ENCODE measurements around the gene PDK2. TPM values are rescaled to one million over a fixed set of nuclear protein-coding genes. Genes with fewer than 3 reads are reported as not detected.

PDK2 gene
- total and polyA plus RNA-seq, 5 donors from 2014 or later, result 25.2 to 65.2 (median 48.0) TPM

DNA sequence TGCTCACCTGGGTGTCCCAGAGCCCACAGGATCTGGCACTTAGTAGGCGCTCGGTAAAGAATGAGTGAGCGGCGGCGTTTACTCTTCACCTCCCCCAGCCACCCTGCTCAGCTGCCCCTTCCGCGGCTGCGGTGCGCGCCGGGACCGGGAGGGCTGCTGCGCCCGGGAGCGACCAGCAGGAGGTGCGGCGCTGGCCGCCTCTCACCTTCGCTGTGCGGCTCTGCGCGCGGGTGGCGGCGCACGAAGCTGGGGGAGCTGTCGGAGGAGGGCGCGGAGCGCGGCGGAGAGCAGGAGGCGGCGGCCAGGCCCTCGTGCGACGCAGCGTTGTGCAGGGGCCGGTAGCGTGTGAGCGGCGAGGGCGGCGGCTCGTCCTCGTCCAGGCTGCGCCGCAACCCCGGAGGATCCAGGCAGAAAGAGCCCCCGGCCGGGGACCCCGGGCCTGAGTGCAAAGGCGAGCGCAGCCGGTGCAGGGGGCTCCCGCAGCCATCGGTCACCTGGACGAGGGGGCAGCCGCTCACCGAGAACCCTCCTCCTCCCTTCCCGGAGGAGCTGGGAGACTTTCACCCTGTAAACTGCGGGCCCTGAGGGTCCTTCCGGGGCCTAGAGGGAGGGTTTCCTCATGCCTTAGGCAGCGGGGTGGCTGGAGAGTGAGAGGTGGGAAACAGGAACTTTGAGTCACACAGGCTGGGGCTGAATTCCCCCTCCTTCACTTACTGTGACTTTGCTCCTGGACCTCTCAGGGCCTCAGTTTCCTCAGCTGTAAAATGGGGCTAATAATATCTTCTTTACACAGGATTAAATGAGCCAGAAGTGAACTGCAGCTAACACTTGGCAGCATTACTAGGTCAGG, 22.3 kb downstream of the PDK2 start:
- H3K27ac ChIP-seq (ENCODE audit: insufficient read depth, low read length, poor library complexity, severe bottlenecking), result no peak overlapping the region
- DNase-seq, result peak; percentile 21 to 71 (median 50)
- H3K27me3 Mint-ChIP-seq, result peaks cover 71% of the 10 kb centered on the region
- H3K36me3 Mint-ChIP-seq, result no peaks in the 10 kb centered on the region
- H3K4me3 ChIP-seq (ENCODE audit: low read depth, low read length), result no peak overlapping the region
- peaks cover 0 to 12% (median 8%) of the 10 kb centered on the region in 4 donors for H3K4me1 Mint-ChIP-seq
- no peaks in the 10 kb centered on the region for H3K36me3 ChIP-seq (ENCODE audit: control insufficient read depth, insufficient read depth, low read length)
- peak; percentile 88 for ATAC-seq (ENCODE audit: low read depth in 2 of 2)
- no peaks in the 10 kb centered on the region for H3K9me3 ChIP-seq (ENCODE audit: control insufficient read depth in 2 of 2, low read length in 2 of 2)
- H3K27me3 ChIP-seq (ENCODE audit: control insufficient read depth, insufficient read depth, low read length), result peaks cover 20% of the 10 kb centered on the region
- peak overlapping the region in 1 of 4 donors; percentile 52 for H3K4me3 Mint-ChIP-seq
- H3K4me1 ChIP-seq (ENCODE audit: control insufficient read depth, insufficient read depth, low read length, poor library complexity, severe bottlenecking), result peaks cover 7% of the 10 kb centered on the region
- peaks cover 0 to 4% (median 0%) of the 10 kb centered on the region in 7 donors for H3K9me3 Mint-ChIP-seq
- no peak overlapping the region for H3K27ac Mint-ChIP-seq

DNA sequence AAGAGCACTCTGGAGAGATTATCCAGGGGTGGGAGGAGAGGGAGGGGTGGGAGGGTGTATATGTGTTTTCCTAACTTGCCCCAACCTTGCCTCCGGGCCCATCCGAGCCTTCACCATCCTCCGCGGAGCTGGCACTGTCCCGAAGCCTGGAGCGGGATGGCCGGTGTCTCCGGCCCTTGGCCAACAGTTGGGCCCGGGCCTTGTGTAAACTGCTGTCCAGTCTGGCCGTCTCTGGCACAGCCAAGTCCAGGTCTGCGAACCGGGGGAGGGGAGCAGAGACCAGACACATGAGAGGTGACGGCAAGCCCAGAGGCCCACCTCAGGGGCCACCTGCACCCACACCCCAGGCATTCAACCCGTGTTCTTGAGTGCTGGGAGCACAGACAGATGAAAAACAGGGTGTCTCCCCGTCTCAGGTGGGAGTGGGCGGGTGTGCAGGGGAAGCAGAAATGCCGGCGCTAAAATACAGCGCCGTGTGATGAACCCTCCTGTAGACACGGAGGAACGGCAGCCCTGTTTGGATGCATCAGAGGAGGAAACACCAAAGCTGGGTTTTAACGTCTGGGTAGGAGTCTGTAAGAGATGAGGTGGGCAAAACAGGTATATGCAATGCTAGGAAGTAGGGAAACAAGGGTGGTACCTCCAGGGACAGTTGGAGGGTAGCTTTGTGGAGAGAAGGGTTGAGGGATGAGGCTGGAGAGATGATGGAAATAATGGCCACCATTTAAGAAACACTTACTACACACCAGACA, 23.1 kb downstream of the PDK2 start:
- DNase-seq, result no peak
- H3K4me1 ChIP-seq (ENCODE audit: control insufficient read depth, insufficient read depth, low read length, poor library complexity, severe bottlenecking), result peaks cover 7% of the 10 kb centered on the region
- H3K4me3 ChIP-seq (ENCODE audit: low read depth, low read length), result no peak overlapping the region
- H3K27me3 Mint-ChIP-seq, result peaks cover 79% of the 10 kb centered on the region
- H3K4me1 Mint-ChIP-seq, result peaks cover 0 to 12% (median 8%) of the 10 kb centered on the region in 4 donors
- H3K9me3 ChIP-seq (ENCODE audit: control insufficient read depth in 2 of 2, low read length in 2 of 2), result no peaks in the 10 kb centered on the region
- H3K36me3 Mint-ChIP-seq, result no peaks in the 10 kb centered on the region
- H3K27ac Mint-ChIP-seq, result peak overlapping the region in 1 of 3 donors; percentile 5
- H3K4me3 Mint-ChIP-seq, result no peak overlapping the region
- ATAC-seq (ENCODE audit: low read depth in 2 of 2), result no peak
- peaks cover 20% of the 10 kb centered on the region for H3K27me3 ChIP-seq (ENCODE audit: control insufficient read depth, insufficient read depth, low read length)
- H3K9me3 Mint-ChIP-seq, result peaks cover 0 to 4% (median 0%) of the 10 kb centered on the region in 7 donors
- no peaks in the 10 kb centered on the region for H3K36me3 ChIP-seq (ENCODE audit: control insufficient read depth, insufficient read depth, low read length)
- H3K27ac ChIP-seq (ENCODE audit: insufficient read depth, low read length, poor library complexity, severe bottlenecking), result no peak overlapping the region

DNA sequence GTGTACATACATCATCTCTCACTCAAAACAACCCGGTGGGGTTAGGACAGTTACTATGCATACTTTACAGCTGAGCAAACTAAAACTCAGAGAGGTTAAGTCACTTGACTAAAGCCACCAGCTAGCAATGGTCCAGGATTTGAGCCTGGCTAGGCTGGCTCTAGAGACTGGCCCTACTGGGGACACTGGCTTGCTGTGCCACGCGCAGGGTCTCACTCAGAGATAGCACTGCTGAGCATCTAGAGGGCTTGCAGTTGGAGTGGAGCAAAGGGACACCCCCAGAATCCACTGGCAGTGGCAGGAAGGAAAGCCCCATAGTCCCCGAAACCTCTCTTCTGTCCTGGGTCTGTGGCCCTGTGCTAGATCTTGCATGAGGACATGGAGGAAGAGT, 23.7 kb downstream of the PDK2 start:
- H3K27ac Mint-ChIP-seq, result no peak overlapping the region
- Histone ChIP-seq H3K27me3 (ENCODE audit: control insufficient read depth, insufficient read depth, low read length) (peaks cover 20% of the 10 kb centered on the region), H3K4me3 (ENCODE audit: low read depth, low read length) (no peak overlapping the region), H3K27ac (ENCODE audit: insufficient read depth, low read length, poor library complexity, severe bottlenecking) (no peak overlapping the region), H3K36me3 (ENCODE audit: control insufficient read depth, insufficient read depth, low read length) (no peaks in the 10 kb centered on the region), H3K9me3 (ENCODE audit: control insufficient read depth in 2 of 2, low read length in 2 of 2) (no peaks in the 10 kb centered on the region), H3K4me1 (ENCODE audit: control insufficient read depth, insufficient read depth, low read length, poor library complexity, severe bottlenecking) (peaks cover 7% of the 10 kb centered on the region)
- DNase-seq (no peak), ATAC-seq (ENCODE audit: low read depth in 2 of 2) (no peak)
- peaks cover 0 to 12% (median 8%) of the 10 kb centered on the region in 4 donors for H3K4me1 Mint-ChIP-seq
- H3K36me3 Mint-ChIP-seq, result no peaks in the 10 kb centered on the region
- peaks cover 0 to 4% (median 0%) of the 10 kb centered on the region in 7 donors for H3K9me3 Mint-ChIP-seq
- peaks cover 79% of the 10 kb centered on the region for H3K27me3 Mint-ChIP-seq
- H3K4me3 Mint-ChIP-seq, result peak overlapping the region in 1 of 4 donors; percentile 31

DNA sequence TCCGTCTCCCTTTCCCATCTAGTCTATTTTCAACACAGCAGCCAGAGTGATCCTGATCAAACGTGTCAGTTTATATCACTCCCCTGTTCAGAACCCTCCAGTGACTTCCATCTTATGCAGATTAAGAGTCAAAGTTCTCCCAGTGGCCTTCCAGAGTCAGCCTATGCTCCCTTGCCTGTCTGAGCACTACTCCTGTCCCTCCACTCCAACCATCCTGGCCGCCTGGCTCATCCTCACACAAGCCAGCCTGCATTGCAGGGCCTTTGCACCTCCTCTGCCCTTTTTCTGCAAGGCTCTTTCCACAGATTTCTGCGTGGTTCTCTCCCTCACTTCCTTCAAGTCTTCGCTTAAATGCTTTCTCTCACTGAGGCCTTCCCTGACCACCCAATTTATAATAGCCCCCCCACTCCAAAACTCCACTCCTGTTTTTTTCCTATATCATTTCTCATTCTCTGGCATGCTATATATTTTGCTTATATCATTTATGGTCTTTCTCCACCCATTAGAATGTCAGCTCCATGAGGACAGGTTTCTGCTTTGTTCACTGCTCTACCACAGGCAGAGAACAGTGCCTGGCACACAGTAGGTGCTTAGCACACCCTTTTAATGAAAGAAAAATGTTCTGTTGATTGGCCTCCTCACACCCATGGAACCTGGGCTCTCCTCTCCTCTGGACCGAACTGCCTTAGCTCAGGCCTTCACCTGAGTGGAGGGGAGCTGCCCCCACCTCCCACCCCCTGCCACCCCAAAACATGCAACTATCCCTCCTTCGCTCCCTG, 25.5 kb downstream of the PDK2 start:
- no peaks in the 10 kb centered on the region for H3K9me3 ChIP-seq (ENCODE audit: control insufficient read depth in 2 of 2, low read length in 2 of 2)
- no peak for ATAC-seq (ENCODE audit: low read depth in 2 of 2)
- no peaks in the 10 kb centered on the region for H3K36me3 ChIP-seq (ENCODE audit: control insufficient read depth, insufficient read depth, low read length)
- Mint-ChIP-seq H3K36me3 (no peaks in the 10 kb centered on the region), H3K9me3 (peaks cover 0 to 4% (median 0%) of the 10 kb centered on the region in 7 donors), H3K4me1 (peaks cover 0 to 9% (median 4%) of the 10 kb centered on the region in 4 donors), H3K27ac (no peak overlapping the region), H3K27me3 (peaks cover 68% of the 10 kb centered on the region), H3K4me3 (no peak overlapping the region)
- H3K4me3 ChIP-seq (ENCODE audit: low read depth, low read length), result no peak overlapping the region
- no peak overlapping the region for H3K27ac ChIP-seq (ENCODE audit: insufficient read depth, low read length, poor library complexity, severe bottlenecking)
- peaks cover 20% of the 10 kb centered on the region for H3K27me3 ChIP-seq (ENCODE audit: control insufficient read depth, insufficient read depth, low read length)
- no peak for DNase-seq
- peaks cover 7% of the 10 kb centered on the region for H3K4me1 ChIP-seq (ENCODE audit: control insufficient read depth, insufficient read depth, low read length, poor library complexity, severe bottlenecking)

DNA sequence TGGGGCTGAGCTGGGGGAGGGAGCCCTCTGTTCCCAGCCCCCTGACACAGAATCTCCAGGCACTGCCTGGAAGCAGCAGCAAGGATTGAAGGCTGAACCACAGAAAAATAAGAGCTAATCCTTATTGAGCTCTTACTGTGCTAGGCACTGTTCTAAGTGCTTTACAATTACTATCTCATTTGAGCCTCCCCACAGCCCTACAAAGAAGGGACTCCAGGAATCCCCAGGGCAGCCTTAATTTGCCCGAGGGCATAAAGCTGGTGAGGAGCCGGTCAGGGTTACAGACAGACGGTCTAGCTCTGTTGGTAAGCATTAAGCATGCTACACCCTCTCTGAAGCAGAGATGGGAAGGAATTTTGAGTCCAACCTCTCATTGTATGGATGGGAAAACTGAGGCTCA, 27.8 kb downstream of the PDK2 start:
- no peak overlapping the region for H3K4me3 Mint-ChIP-seq
- DNase-seq (no peak), ATAC-seq (ENCODE audit: low read depth in 2 of 2) (no peak)
- Histone ChIP-seq H3K4me3 (ENCODE audit: low read depth, low read length) (no peak overlapping the region), H3K9me3 (ENCODE audit: control insufficient read depth in 2 of 2, low read length in 2 of 2) (no peaks in the 10 kb centered on the region), H3K27me3 (ENCODE audit: control insufficient read depth, insufficient read depth, low read length) (peaks cover 20% of the 10 kb centered on the region), H3K27ac (ENCODE audit: insufficient read depth, low read length, poor library complexity, severe bottlenecking) (no peak overlapping the region), H3K4me1 (ENCODE audit: control insufficient read depth, insufficient read depth, low read length, poor library complexity, severe bottlenecking) (no peaks in the 10 kb centered on the region), H3K36me3 (ENCODE audit: control insufficient read depth, insufficient read depth, low read length) (no peaks in the 10 kb centered on the region)
- no peaks in the 10 kb centered on the region for H3K36me3 Mint-ChIP-seq
- H3K9me3 Mint-ChIP-seq, result peaks cover 0 to 4% (median 0%) of the 10 kb centered on the region in 7 donors
- peaks cover 63% of the 10 kb centered on the region for H3K27me3 Mint-ChIP-seq
- H3K4me1 Mint-ChIP-seq, result peaks cover 0 to 7% (median 2%) of the 10 kb centered on the region in 4 donors
- H3K27ac Mint-ChIP-seq, result no peak overlapping the region

DNA sequence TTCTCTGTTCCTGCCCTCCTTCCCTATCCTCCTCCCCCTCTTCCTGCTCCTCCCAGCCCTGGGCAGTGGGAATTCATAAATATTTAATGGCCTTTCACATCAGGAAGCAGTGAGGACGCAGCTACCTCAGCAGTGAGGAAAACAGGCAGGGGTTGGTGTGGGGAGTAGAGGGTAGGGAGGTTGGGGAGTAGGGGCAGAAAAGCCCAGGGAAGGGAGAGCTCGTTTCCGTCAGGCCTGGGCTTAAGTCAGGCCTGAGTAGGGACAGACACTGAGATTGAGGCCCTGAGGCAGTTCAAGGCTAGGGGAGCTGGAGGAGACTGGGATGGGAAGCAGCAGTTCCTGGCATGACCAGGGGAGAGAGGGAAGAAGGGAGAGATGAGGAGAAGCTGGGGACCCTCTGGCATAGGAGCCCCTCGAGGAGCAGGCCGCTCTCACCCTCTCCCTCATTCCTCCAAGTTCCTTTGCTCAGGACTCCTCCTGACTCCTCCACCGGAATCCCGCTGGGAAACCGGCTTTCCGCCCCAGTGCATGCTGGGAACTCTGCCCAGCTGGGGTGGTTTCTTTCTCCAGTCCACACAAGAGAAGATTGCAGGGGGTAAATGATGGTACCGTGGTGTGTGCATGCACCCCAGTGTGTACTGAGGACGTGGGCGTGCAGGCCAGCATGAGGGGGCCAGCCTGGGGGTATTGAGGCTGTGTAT, 28.6 kb downstream of the PDK2 start:
- Mint-ChIP-seq H3K27me3 (peaks cover 59% of the 10 kb centered on the region), H3K27ac (no peak overlapping the region), H3K4me1 (peaks cover 0 to 10% (median 3%) of the 10 kb centered on the region in 4 donors), H3K36me3 (no peaks in the 10 kb centered on the region), H3K9me3 (peaks cover 0 to 2% (median 0%) of the 10 kb centered on the region in 7 donors), H3K4me3 (no peak overlapping the region)
- H3K36me3 ChIP-seq (ENCODE audit: control insufficient read depth, insufficient read depth, low read length), result no peaks in the 10 kb centered on the region
- peaks cover 3% of the 10 kb centered on the region for H3K4me1 ChIP-seq (ENCODE audit: control insufficient read depth, insufficient read depth, low read length, poor library complexity, severe bottlenecking)
- DNase-seq (no peak), ATAC-seq (ENCODE audit: low read depth in 2 of 2) (no peak)
- no peaks in the 10 kb centered on the region for H3K9me3 ChIP-seq (ENCODE audit: control insufficient read depth in 2 of 2, low read length in 2 of 2)
- no peak overlapping the region for H3K27ac ChIP-seq (ENCODE audit: insufficient read depth, low read length, poor library complexity, severe bottlenecking)
- H3K27me3 ChIP-seq (ENCODE audit: control insufficient read depth, insufficient read depth, low read length), result peaks cover 22% of the 10 kb centered on the region
- no peak overlapping the region for H3K4me3 ChIP-seq (ENCODE audit: low read depth, low read length)

Data from CD4-positive, CD25-positive, alpha-beta regulatory T cell (primary cell).